SK-N-SH (cell line): ENCODE measurements around the gene RAI14. TPM values are rescaled to one million over a fixed set of nuclear protein-coding genes. Genes with fewer than 3 reads are reported as not detected.

Experiments used
- CTCF ChIA-PET: fragments of 300-600, 350-600 bp; formaldehyde crosslinking; extraction: SDS; loops from one replicate; lab custom pipeline; 2021; lab: Yijun Ruan, JAX
- POLR2A ChIA-PET: fragments of 350-600 bp; sonication (Branson Sonifier 250); formaldehyde crosslinking; extraction: SDS; loops from one replicate; lab custom pipeline; 2020; ENCODE audit warnings: antibody characterized with exemption, inconsistent platforms; lab: Yijun Ruan, JAX
- DNase-seq: peaks from one replicate; pipeline ENCODE4 v3.0.0; 2012
- H2AFZ ChIP-seq: fragments of 200-600 bp; sonication (generic); 2 replicates; pipeline ENCODE4 v1.8.1; 2016; ENCODE audit warnings: antibody characterized with exemption, mild to moderate bottlenecking, low read depth
- H3F3A ChIP-seq: fragments of 200-600 bp; sonication (generic); replicated peaks from 2 replicates; pipeline ENCODE3; 2016; ENCODE audit warnings: antibody characterized with exemption, mild to moderate bottlenecking; ENCODE audit not compliant: insufficient read depth
- H3K27ac ChIP-seq, 2 experiments: fragments of 200-500 bp in 1 of 2; fragments of 200-600 bp in 1 of 2; sonication (Bioruptor generic) in 1 of 2; sonication (generic), shearing (Covaris generic) in 1 of 2; 2 replicates each; pipeline versions ENCODE4 v1.5.1 to v1.6.1; 2014 to 2016; ENCODE audit warnings: low read depth in 2 of 2, inconsistent platforms in 1 of 2, low read length in 1 of 2, mild to moderate bottlenecking in 1 of 2, mixed read lengths in 1 of 2
- H3K27me3 ChIP-seq: fragments of 200-600 bp; sonication (generic), shearing (Covaris generic); 2 replicates; pipeline ENCODE4 v1.6.1; 2016; ENCODE audit warnings: mixed run types; ENCODE audit not compliant: insufficient read depth
- H3K36me3 ChIP-seq, 2 experiments: fragments of 200-500 bp in 1 of 2; fragments of 200-600 bp in 1 of 2; sonication (Bioruptor generic) in 1 of 2; sonication (generic) in 1 of 2; replicated peaks in 1 of 2; 2 replicates each; pipeline versions ENCODE3 to v1.5.1; 2014 to 2016; ENCODE audit warnings: low read length in 1 of 2, mild to moderate bottlenecking in 1 of 2; ENCODE audit not compliant: insufficient read depth in 2 of 2, control insufficient read depth in 1 of 2
- H3K4me1 ChIP-seq, 2 experiments: fragments of 200-500 bp in 1 of 2; fragments of 200-600 bp in 1 of 2; sonication (Bioruptor generic) in 1 of 2; sonication (generic), shearing (Covaris generic) in 1 of 2; 2 replicates each; pipeline versions ENCODE4 v1.5.1 to v1.6.1; 2014 to 2016; ENCODE audit warnings: low read depth in 1 of 2, low read length in 1 of 2, mixed run types in 1 of 2; ENCODE audit not compliant: insufficient read depth in 2 of 2, control insufficient read depth in 1 of 2
- H3K4me2 ChIP-seq: fragments of 200-600 bp; sonication (generic), shearing (Covaris generic); 2 replicates; pipeline ENCODE4 v1.6.1; 2017; ENCODE audit warnings: mixed run types
- H3K4me3 ChIP-seq, 2 experiments: fragments of 200-500 bp in 1 of 2; fragments of 200-600 bp in 1 of 2; sonication (Bioruptor generic) in 1 of 2; sonication (generic), shearing (Covaris generic) in 1 of 2; 2 replicates each; pipeline versions ENCODE4 v1.5.1 to v1.8.1; 2014 to 2016; ENCODE audit warnings: low read depth in 2 of 2, inconsistent platforms in 1 of 2, low read length in 1 of 2, mild to moderate bottlenecking in 1 of 2, mixed read lengths in 1 of 2, moderate library complexity in 1 of 2
- H3K79me2 ChIP-seq: fragments of 200-600 bp; sonication (generic); 2 replicates; pipeline ENCODE4 v1.8.1; 2017; ENCODE audit warnings: mild to moderate bottlenecking; ENCODE audit not compliant: insufficient read depth
- H3K9ac ChIP-seq: fragments of 200-600 bp; sonication (generic); 2 replicates; pipeline ENCODE4 v1.6.1; 2017; ENCODE audit warnings: mixed run types
- H3K9me2 ChIP-seq: fragments of 200-600 bp; sonication (generic); 2 replicates; pipeline ENCODE4 v1.6.1; 2017; ENCODE audit warnings: mixed run types
- H3K9me3 ChIP-seq: fragments of 200-600 bp; sonication (generic); 2 replicates; pipeline ENCODE4 v1.6.1; 2017; ENCODE audit warnings: mixed run types, mild to moderate bottlenecking, moderate library complexity
- H4K20me1 ChIP-seq: fragments of 200-600 bp; sonication (generic); 2 replicates; pipeline ENCODE4 v1.6.1; 2017; ENCODE audit warnings: mild to moderate bottlenecking, mixed run types; ENCODE audit not compliant: insufficient read depth
- EP300 ChIP-seq, 2 experiments: IDR thresholded peaks; 2 replicates each; pipeline versions ENCODE4 v1.4.0 to v1.6.1; 2012; ENCODE audit warnings: borderline replicate concordance in 1 of 2, low read depth in 1 of 2, low read length in 1 of 2
- FOXJ3 ChIP-seq: sonication (generic); formaldehyde crosslinking; IDR thresholded peaks from 2 replicates; pipeline ENCODE4 v1.5.1; 2020; ENCODE audit warnings: mild to moderate bottlenecking, missing genetic modification reagents
- GABPA ChIP-seq: IDR thresholded peaks from 2 replicates; pipeline ENCODE4 v1.4.0; 2012; ENCODE audit warnings: low read depth, mild to moderate bottlenecking
- GATA2 ChIP-seq: sonication (generic); formaldehyde crosslinking; IDR thresholded peaks from 2 replicates; pipeline ENCODE4 v1.5.0; 2020; ENCODE audit warnings: mild to moderate bottlenecking, missing genetic modification reagents
- MAX ChIP-seq: IDR thresholded peaks from 2 replicates; pipeline ENCODE4 v1.4.0; 2012; ENCODE audit warnings: low read depth
- NFIC ChIP-seq: IDR thresholded peaks from 2 replicates; pipeline ENCODE4 v1.4.0; 2012; ENCODE audit warnings: borderline replicate concordance
- REST ChIP-seq: IDR thresholded peaks from 2 replicates; pipeline ENCODE4 v1.6.1; 2012; ENCODE audit warnings: mild to moderate bottlenecking, low read depth, low read length, moderate library complexity
- RFX5 ChIP-seq: IDR thresholded peaks from 2 replicates; pipeline ENCODE4 v1.6.1; 2012; ENCODE audit warnings: mild to moderate bottlenecking, improper control_type of control experiment, low read length
- SMC3 ChIP-seq: IDR thresholded peaks from 2 replicates; pipeline ENCODE4 v1.6.1; 2012; ENCODE audit warnings: low read depth, low read length, improper control_type of control experiment
- TAF1 ChIP-seq: IDR thresholded peaks from 2 replicates; pipeline ENCODE4 v1.6.1; 2012; ENCODE audit warnings: low read depth, mild to moderate bottlenecking, low read length, moderate library complexity, borderline replicate concordance
- TCF12 ChIP-seq: IDR thresholded peaks from 2 replicates; pipeline ENCODE4 v1.4.0; 2012
- USF1 ChIP-seq: IDR thresholded peaks from 2 replicates; pipeline ENCODE4 v1.4.0; 2012; ENCODE audit warnings: low read depth, borderline replicate concordance
- YY1 ChIP-seq: IDR thresholded peaks from 2 replicates; pipeline ENCODE4 v1.4.0; 2012; ENCODE audit warnings: low read depth, mild to moderate bottlenecking
- WGBS: methylation state at CpG from one replicate; pipeline ENCODE4 v1.1.6; 2017; ENCODE audit warnings: low lambda C conversion rate; 5-methylcytosine and 5-hydroxymethylcytosine counted together
- polyA plus RNA-seq, 3 experiments: library from polyadenylated mRNA; depleted of rRNA; stranded (reverse); fragments of >200 nt; gene quantifications; 2 replicates each; pipeline ENCODE4 v1.2.3, GENCODE V29; 2012
- TF ChIP-seq, protein P1 (sequence below): fragments of 200-600 bp; sonication (generic); IDR thresholded peaks from 2 replicates; pipeline ENCODE4 v1.6.1; 2017; ENCODE audit warnings: antibody characterized with exemption, mild to moderate bottlenecking, moderate library complexity
- TF ChIP-seq, protein P2 (sequence below): IDR thresholded peaks from 2 replicates; pipeline ENCODE4 v1.4.0; 2012; ENCODE audit warnings: low read depth, borderline replicate concordance

RAI14 gene
- polyA plus RNA-seq, 1 of the 3 experiments (the other 2 are of a cell fraction) = 53.2 TPM

GRCh38 chr5:34811706-34812105 lies 155.6 kb downstream of the RAI14 start:
- POLR2A ChIA-PET = no interaction called here
- 0 out of 2 replicates have a peak overlapping the region, but pooled peaks have one; percentile 29 for H3K9ac ChIP-seq
- no peaks in the 10 kb centered on the region for H4K20me1 ChIP-seq
- H2AFZ ChIP-seq = no peak overlapping the region
- no peak for TF ChIP-seq TAF1
- TF ChIP-seq GABPA = no peak
- no peak for TF ChIP-seq USF1
- TF ChIP-seq SMC3 = no peak
- no peak for TF ChIP-seq FOXJ3 (CRISPR knock-in tag)
- no peak for TF ChIP-seq GATA2 (CRISPR knock-in tag)
- TF ChIP-seq YY1 = no peak
- TF ChIP-seq MAX = no peak
- TF ChIP-seq, protein P1, sequence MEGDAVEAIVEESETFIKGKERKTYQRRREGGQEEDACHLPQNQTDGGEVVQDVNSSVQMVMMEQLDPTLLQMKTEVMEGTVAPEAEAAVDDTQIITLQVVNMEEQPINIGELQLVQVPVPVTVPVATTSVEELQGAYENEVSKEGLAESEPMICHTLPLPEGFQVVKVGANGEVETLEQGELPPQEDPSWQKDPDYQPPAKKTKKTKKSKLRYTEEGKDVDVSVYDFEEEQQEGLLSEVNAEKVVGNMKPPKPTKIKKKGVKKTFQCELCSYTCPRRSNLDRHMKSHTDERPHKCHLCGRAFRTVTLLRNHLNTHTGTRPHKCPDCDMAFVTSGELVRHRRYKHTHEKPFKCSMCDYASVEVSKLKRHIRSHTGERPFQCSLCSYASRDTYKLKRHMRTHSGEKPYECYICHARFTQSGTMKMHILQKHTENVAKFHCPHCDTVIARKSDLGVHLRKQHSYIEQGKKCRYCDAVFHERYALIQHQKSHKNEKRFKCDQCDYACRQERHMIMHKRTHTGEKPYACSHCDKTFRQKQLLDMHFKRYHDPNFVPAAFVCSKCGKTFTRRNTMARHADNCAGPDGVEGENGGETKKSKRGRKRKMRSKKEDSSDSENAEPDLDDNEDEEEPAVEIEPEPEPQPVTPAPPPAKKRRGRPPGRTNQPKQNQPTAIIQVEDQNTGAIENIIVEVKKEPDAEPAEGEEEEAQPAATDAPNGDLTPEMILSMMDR = no peak
- TF ChIP-seq NFIC = no peak
- TF ChIP-seq, protein P2, sequence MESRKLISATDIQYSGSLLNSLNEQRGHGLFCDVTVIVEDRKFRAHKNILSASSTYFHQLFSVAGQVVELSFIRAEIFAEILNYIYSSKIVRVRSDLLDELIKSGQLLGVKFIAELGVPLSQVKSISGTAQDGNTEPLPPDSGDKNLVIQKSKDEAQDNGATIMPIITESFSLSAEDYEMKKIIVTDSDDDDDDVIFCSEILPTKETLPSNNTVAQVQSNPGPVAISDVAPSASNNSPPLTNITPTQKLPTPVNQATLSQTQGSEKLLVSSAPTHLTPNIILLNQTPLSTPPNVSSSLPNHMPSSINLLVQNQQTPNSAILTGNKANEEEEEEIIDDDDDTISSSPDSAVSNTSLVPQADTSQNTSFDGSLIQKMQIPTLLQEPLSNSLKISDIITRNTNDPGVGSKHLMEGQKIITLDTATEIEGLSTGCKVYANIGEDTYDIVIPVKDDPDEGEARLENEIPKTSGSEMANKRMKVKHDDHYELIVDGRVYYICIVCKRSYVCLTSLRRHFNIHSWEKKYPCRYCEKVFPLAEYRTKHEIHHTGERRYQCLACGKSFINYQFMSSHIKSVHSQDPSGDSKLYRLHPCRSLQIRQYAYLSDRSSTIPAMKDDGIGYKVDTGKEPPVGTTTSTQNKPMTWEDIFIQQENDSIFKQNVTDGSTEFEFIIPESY = no peak
- no peak for TF ChIP-seq EP300 (IDR thresholded peaks at IDR 0.05; ENCODE audit: borderline replicate concordance in 1 of 2, low read depth in 1 of 2, low read length in 1 of 2)
- no peak for TF ChIP-seq REST
- TF ChIP-seq TCF12 = no peak
- TF ChIP-seq RFX5 = no peak
- H3K9me3 ChIP-seq = no peaks in the 10 kb centered on the region
- H3K4me1 ChIP-seq = peaks cover 0 to 19% of the 10 kb centered on the region in 2 experiments; a peak in 3 of 4 replicates
- H3F3A ChIP-seq = peaks cover 26% of the 10 kb centered on the region
- CTCF ChIA-PET = no interaction called here
- H3K4me2 ChIP-seq = peak overlapping the region; percentile 59; the same call in 1 of the 2 replicates
- H3K27me3 ChIP-seq = no peaks in the 10 kb centered on the region
- no peak overlapping the region for H3K4me3 ChIP-seq
- WGBS = 75% methylated on average over 1 of the region's 1 CpG
- peak overlapping the region in 1 of 2 experiments; percentile 81; a peak in 2 of 4 replicates for H3K27ac ChIP-seq
- H3K9me2 ChIP-seq = no peaks in the 10 kb centered on the region
- peaks cover 45 to 62% of the 10 kb centered on the region in 2 experiments for H3K36me3 ChIP-seq
- peaks cover 9% of the 10 kb centered on the region for H3K79me2 ChIP-seq
- no peak for DNase-seq
